RKO (cell line): ENCODE results near the gene ATP10D.
"Not testable (repeated sequence)": the region's sequence is repeated elsewhere in the genome, so short reads cannot be mapped to it uniquely, and the experiment has no call there.

ENCODE experiments used
- DNase-seq: peaks from one replicate; pipeline ENCODE4 v3.0.0-alpha.2; 2016; ENCODE audit warnings: low spot score

ATP10D gene

DNA sequence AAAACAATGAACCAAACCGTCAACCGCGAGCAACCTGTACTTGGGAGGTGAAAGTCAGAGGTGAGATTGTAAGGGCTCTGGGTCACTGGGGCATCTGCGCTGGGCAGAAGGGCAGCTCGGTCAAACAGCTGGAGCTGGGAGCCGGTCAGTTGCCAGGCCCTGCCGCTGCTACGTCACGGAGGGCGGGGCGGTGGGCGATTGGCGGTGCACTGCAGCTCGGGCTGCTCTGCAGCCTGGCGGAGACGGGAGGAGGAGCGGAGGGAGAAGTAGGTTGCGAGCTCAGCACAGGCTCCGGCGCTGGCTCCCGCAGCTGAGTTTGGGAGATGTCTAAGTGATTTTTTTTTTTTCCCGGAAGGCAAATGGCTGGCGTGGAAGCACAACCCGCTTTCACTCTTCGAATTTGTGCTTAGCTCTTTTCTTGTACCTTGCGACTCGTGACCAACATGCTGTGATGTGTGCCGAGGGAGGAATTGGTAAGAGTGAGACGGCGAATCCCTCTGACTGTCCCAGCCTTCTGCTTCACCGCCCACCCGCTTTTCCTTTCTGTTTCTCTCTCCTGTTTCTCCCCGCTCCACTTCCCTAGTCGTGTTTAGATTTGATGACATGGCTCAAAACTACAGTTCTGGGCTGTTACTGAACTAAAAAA is at the start of gene ATP10D:
ATP10D (plus strand) TSS at position 229 of the 646 bp plus-strand sequence. CDS start 27,266 bp downstream, outside the sequence.
- DNase-seq, result peak; percentile 92

DNA sequence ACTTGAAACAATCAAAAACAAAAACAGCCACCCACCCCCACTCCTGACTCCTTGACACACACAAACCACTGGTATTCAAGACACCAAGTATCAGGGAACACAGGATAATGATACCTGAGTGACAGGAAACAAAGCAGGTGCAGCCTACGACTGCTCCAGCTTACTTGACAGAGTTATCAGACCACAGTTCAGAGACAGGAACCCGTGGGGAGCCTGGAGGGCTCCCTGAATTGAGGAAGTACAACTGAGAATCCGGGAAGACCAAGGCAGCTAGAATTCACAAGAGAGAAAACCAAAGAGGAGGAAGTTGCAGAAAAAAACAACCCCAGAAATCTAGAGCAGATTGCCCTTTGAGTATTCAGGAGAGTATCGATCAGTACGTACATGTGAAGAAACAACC is 42.1 kb upstream of the ATP10D start:
- no peak for DNase-seq

DNA sequence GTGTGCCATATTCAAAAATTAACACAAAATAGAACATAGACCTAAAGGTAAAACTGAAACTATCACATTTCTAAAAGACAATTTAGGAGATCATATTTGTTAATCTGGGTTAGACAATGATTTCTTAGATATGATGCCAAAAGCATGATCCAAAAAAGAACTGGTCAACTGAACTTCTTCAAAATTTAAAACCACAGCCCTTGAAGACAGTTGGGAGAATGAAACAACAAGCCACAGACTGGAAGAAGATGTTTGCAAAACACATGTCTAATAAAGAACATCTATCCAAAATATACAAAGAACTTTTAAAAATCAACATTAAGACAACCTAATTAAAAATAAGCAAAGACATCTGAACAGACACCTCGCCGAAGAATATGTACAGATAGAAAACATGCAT is 41.0 kb upstream of the ATP10D start:
- no peak for DNase-seq

DNA sequence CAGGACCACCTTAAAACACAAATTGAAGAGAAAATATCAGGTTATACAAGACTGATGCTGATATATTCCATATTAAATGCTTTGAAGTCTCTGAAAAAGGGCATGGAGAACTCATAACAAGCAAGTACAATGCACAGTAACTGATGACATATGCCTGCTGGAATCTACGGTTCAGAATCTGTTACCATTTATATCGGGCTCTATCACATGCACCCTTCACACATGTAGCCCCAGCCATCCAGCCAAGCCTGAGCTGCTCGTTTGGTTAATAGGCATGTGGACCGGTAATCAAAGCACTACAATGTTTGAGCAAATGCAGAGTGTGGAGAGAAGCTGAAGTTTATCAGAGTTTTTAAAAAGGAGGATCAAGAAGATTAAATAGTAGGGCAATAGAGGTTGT is 33.4 kb upstream of the ATP10D start:
- no peak for DNase-seq

DNA sequence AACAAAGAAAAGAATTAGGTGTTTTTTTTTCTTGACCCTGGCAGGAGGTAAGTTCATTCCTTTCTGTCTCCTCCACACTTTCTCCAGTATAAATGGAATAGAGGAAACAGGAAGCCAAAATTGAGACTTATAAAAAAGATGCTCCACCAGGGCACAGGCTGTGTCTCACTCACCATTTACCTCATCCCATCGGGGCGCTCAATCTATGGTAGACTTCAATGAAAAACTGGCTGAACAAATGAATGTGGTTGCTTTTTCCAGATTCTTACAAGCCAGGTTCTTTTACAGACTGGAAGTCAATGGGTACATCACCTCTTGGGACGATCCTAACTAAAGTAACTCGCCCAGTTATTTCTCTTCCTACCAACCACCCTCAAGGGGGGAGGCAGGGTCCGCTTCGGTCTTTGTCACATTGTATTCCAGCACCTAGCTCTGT is 22.3 kb upstream of the ATP10D start:
- DNase-seq, result peak; percentile 35

DNA sequence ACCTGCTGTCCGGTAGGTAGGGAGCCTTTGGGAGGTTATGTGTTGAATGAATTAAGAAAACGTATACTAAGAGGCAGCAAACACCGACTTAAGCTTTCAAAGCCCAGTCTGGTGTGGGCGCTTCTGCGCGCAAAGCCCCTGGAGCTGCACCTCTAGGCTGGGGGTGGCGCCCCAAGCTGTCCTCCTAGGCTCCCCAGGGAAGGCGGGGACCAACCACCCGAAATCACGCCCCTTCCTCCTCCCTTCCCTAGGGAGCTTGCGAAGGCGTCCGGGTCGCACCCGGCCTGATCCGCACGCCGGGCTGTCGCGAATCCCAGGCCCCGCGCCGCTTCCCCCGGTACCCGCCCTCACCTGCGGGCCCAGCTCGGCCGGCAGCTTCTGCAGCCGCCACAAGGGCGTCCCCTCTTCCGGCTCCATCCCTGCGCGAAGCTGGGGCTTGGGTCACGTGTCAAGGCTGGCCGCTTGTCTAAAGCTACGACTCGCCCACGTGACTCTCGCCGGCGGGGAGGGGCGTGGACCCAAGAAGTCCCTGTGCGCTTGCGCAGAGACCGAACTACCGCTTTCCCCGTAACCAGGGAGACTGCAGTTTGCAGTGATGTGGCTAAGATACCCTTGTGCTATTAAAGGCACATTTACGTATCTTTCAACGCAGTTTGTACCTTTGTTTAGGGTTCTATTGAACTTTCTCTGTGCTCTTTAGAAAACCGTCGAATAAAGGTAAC is 21.7 kb upstream of the ATP10D start, which contains the start of gene COMMD8:
COMMD8 (minus strand) TSS at position 468 of the 722 bp plus-strand sequence; CDS start at position 417, 51 bp downstream.
- DNase-seq, result peak; percentile 97

DNA sequence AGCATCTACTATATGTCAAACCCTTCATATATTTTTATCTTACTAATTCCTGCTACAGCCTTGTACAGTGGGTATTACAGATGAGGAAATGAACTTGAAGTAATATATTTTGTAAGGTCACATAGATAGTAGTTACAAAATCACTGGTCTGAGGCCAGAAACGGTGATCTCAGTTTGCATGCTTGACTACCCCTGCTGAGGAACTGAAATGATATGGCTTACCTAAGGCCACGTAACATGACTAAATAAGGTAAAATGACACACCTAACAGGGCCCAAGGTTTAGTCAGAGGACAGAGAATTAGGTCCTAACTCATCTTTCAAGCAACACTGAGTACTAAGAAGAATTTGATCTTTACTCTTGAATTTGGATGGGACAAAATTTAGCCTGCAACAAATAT is 20.1 kb upstream of the ATP10D start:
- DNase-seq, result no peak

DNA sequence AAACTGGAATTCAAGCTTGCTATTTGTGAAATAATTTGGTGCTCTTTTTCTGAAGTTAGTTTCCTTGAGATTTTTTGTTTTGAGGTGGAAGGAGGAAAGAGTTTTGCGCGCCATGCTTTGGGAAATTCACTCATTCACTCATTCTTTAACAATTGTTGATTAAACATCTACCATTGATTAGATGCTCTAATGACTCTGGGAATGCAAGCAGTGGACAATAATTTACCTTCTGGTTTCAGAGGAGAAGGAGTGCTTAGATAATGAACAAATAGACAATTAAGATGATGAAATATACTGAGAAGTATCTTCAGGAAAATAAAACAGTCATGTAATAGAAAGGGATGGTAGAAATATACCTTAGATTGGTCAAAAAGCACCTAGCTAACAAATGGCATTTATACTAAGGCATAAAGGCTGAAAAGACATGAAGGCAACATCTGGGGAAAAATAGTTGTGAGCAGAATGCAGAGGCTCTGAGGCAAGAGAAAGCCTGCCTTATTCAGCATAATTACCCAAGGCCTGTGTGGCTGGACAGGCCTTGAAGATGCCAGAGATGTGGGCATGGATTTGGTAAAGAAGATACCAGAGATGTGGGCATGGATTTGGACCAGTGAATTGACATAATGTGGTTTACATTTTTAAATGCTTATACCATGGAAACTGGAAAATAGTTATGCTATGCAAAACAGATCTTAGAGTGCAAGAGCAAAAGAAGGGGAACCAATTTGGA is 18.9 kb upstream of the ATP10D start:
- DNase-seq, result no peak

DNA sequence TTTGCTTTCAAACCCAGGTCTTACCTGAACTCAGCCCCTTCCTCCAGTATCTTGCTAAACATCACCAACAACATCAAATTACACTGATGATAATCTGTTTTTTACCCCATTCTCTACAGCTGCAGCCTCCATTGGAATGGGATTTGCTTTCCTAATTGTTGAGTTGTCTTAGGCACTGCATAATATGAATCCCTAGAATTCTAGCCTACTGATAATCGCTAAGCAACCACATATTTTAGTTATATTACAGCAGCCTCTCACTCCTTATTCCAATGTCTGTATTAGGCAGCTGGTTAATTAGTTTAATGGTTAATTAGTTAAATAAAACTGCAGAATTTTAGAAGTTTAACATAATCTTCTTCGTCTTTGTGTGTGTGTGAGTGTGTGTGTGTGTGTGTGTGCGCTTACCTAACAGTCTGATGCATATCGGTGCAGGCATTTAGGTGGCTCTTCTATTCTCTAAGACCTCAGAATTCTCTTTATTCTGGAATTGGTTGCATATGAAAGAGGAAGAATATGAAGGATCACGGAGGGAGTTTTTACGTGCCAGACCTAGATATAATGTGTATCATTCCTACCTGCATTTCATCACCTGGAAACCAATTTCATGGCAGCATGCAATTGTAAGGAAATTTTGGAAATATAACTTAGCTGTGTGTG is 16.2 kb upstream of the ATP10D start:
- DNase-seq, result no peak

DNA sequence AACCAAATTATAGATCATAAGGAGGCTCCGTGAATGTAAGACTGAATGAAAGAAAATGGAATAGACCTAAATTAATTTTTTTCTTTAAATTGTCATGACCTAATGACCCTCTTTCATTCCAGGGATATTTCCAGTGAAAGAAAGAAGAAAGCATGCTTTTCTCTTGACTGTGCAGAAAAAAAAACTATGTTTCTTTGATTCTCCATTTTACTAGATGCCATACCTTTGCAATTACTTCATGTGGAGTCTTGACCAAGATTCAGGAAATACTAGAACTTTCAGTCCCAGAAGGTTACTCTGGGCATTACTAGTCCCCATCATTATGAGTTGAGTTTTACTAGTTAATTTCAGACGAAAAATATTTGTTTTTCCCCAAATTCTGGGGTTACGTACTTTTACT is 15.1 kb upstream of the ATP10D start:
- no peak for DNase-seq

DNA sequence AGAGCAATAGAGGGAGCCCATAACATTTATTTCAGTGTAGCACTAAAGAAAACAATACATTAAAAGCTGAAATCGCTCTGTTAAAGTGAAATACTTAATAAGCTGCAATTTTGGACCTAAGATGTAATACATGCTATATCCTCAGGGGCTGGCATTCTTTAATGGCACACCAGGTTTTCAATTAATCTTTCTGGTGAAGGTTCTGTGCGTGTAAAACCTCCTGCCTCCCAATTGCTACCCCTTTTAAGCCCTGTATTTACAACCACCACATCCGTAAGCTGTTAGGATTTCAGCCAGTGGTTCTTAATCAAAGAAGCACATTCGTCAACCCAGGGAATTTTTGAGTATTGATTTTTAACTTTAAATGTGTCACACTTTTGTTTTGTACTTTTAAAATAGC is 14.0 kb upstream of the ATP10D start:
- no peak for DNase-seq

DNA sequence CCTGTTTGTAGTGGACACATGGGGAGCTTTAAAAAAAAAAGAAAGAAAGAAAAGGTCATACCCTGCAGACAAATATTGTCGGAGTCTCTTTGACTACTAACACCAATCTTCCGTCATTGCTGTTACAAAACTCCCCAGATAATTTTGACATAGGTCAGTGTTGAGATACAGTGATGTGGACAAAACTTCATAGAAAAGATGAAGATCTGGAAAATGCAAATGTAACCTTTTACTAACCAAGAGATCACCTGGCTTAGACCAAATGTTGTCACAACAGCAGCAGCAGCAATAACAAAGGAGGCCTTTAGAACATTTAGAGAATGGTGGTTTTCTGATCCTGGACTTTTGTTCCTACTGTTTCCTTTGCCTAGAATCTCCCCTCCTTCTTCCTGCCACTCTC is 13.5 kb upstream of the ATP10D start:
- no peak for DNase-seq

DNA sequence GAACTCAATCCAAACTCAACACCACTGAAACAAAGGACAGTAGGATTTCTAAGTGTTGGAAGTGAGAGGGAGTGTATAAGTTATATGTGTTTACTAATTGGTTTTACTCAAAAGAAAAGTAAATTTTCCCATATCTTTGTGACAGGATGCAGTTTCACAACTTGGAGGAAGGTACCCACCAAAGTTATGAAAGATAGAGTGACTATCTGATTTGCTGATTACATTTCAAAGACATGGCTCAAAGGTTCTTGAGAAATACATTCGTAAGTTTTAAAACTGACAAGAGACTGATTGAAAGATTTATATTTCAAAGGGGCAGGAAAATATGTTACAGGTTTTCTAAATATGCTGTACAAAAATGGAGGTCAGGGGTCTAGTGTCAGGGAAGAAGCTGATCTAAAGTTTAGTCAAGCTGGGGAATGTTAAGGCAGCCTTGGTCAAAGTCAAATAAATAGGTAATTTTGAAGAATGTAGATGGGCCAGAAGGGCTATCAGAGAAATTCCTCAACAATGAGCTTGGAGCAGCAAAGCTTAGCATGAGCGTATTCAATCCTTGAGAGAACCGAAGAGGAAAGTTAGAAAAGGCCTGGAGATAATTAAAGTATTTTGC is 11.8 kb upstream of the ATP10D start:
- DNase-seq, result no peak

DNA sequence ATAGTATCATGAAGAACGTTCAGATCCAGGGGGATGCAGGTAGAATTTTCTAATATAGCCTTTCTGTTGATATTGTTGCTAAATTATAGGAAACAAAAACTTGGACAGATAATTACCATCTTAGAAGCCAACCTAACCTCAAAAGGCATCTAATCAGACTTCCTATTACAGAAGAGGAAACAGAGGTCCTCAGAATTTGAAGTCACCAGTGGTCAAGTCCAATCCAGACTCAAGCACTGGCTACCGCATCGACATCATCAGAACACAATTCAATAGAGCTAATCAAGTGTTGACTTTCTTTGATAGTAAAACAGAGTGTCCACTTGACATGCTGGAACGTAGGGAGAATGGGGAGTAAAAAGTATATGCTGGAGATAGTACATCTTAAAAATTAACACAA is 10.3 kb upstream of the ATP10D start:
- DNase-seq, result no peak

DNA sequence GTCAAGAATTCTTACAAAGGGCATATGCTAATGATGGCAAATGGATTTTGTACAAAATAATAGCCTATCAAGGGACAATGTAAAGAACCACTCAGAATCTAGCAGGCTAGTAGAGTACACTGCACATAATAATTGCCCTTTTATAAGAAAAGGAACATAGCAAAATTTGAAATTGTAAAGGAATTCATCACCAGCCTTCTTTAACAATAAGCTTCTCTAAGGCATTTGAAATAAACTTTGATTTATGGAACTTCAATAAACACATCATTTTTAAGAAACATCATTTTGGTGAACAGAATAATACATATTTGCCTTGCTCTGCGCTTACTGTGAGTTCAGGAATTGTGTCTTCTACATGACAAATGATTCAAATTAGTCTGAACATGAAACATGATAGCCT is 9.7 kb upstream of the ATP10D start:
- DNase-seq, result no peak

DNA sequence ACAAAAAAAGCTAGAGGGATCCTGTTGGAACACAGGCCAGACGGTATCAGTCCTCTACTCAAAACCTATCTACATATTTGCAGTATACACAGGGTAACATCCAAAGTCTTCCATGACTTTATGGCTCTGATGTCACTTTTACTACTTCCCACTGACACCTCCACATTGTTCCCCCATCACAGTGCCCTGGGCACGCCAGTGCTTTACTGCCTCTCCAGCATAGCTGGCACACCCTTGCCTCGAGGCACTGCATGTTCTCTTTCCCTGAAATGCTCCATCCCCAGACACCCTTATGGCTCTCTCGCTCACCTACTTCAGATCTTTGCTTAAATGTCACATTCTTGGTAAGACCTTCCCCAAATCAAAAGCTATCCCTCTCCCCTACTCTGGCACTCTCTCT is 6.3 kb upstream of the ATP10D start:
- DNase-seq, result no peak

DNA sequence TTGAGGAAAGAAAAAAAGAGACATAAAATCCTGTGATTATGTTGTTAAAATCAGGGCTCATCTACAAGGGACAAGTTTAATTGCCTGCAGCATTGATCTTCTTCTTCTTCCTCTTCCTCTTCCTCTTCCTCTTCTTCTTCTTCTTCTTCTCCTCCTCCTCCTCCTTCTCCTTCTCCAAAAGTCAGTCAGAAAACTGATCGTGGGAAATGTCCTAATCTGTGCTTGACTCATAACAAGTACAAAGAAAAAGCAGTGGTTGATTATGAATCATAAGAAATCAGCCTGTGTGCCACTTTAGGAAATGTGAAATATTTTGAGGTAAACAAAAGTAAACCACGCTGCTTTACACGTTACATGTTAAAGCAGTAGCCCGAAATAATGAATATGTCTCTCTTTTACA is 2.7 kb upstream of the ATP10D start:
- DNase-seq, result peak; percentile 59

DNA sequence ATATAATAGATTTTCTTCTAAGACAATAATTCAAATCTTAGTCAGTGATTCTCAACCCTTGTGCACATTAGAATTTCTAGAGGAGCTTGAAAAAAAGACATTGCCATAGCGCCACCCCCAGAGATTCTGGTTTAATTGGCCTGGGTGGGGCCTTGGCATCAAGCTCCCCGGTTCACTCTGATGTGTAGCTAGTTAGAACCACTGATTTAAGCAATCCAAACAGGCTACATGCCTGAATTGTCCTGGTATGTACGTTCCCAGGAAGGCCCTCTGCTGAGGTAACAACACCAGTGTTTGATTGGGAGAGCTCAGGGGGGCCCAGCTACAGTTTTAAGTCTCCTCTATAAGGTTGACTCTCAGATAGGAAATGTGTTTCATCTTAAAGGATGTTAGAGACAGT is 1.3 kb upstream of the ATP10D start:
- no peak for DNase-seq

DNA sequence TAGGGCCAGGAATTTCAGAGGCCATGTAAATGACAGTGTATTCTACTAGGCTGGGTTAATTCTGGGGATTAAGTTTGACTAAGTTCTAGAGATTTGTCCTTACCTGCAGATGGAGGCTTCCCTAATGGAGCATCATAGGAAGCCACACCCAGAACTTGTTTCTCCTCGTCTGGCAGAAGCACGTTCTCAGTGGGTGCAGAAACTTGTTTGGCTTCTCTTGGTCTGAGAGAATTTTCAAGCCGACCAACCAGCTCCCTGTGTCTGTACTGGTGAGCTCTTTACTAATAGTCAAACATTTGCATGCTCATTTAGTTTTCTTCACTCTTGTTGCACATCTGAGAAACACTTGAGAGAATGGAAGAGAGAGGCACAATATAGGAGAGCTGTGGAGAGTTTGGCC is 907 bp upstream of the ATP10D start:
- no peak for DNase-seq

DNA sequence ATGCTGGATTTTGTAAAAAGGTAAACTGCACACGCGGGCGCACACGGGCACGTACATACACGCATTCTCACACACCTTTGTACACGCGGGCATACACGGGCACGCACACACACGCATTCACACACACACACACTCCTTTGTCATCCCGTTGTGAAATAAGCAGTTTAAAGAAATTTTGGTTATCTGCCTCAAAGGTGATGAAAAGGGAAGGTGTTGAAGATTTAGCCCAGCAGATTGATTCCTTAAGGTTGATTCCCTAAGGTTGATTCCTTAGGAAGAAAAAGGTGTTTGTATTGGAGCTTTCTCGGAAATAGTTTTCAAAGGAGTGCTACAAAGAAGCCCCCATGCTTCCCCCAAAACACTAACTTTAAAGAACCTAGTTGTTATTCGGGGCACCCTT is 693 bp downstream of the ATP10D start:
- DNase-seq, result no peak

DNA sequence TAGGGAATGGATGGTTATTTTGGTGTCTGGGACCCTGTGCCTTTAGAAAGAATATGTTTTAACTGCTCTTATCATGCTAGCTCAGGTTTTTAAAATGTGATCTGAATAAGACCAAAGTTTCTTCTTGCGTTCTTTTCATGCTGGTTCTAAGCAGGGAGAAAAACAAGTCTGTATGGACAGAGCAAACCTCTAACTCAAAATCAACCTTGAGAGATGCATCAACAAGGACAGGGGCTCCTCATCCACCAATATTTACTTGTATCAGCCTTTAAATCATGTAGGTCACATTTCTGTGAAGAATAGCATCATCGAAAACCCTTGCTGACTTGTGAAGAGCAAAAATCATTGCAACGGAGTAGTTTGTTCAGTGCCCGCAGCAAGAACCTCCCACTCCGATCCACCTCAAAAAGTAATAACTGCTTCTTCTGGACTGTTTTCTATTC is 1.2 kb downstream of the ATP10D start:
- DNase-seq, result no peak

DNA sequence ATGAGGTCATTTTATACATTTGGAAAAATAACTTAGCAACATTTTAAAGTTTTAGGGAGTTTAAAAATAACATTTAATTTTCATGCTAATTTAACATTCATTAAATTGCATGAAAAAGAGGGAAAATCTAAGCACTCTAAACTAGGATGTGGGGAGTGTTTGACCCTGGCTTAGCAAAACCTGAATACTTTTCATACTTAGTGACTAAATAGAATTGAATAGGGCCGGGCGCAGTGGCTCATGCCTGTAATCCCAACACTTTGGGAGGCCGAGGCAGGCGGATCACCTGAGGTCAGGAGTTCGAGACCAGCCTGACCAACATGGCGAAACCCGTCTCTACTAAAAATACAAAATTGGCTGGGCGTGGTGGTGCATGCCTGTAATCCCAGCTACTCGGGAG is 1.7 kb downstream of the ATP10D start:
- not testable (repeated sequence) for DNase-seq
